GM19397 (cell line): ENCODE data around the gene POPDC2.
"Not testable (repeated sequence)": the region's sequence is repeated elsewhere in the genome, so short reads cannot be mapped to it uniquely, and the experiment has no call there.

Experiments
- ATAC-seq: cut with Tn5 transposase; IDR thresholded peaks from one replicate; pipeline ENCODE4 v1.9.1; 2021; ENCODE audit warnings: mild to moderate bottlenecking, moderate library complexity; ENCODE audit not compliant: unreplicated experiment

Gene POPDC2

GRCh38 chr3:119620899-119621298, 39.5 kb downstream of the POPDC2 start:
- no peak for ATAC-seq

- no peak for ATAC-seq
Measured at GRCh38 chr3:119619094-119619493, 41.3 kb downstream of the POPDC2 start.

- no peak for ATAC-seq
Measured at GRCh38 chr3:119616056-119616455, 44.3 kb downstream of the POPDC2 start.

GRCh38 chr3:119613872-119614271, 46.5 kb downstream of the POPDC2 start:
- no peak for ATAC-seq

GRCh38 chr3:119613201-119613600, 47.2 kb downstream of the POPDC2 start:
- no peak for ATAC-seq

GRCh38 chr3:119611664-119612063, 48.7 kb downstream of the POPDC2 start:
- ATAC-seq: no peak

- no peak for ATAC-seq
Measured at GRCh38 chr3:119609301-119609700, 51.1 kb downstream of the POPDC2 start.

GRCh38 chr3:119608405-119609000, 51.9 kb downstream of the POPDC2 start:
- no peak for ATAC-seq

- ATAC-seq: no peak
Measured at GRCh38 chr3:119604878-119605277, 55.5 kb downstream of the POPDC2 start.

- ATAC-seq: no peak
Measured at GRCh38 chr3:119602676-119603075, 57.7 kb downstream of the POPDC2 start.

GRCh38 chr3:119601154-119601553, 59.2 kb downstream of the POPDC2 start:
- no peak for ATAC-seq

GRCh38 chr3:119600732-119601131, 59.7 kb downstream of the POPDC2 start:
- ATAC-seq: peak; percentile 69

GRCh38 chr3:119599558-119600174, 60.7 kb downstream of the POPDC2 start:
- no peak for ATAC-seq

GRCh38 chr3:119598410-119599098, 61.8 kb downstream of the POPDC2 start:
- peak; percentile 34 for ATAC-seq

GRCh38 chr3:119597548-119598288, 62.7 kb downstream of the POPDC2 start, which contains the start of gene PLA1A:
PLA1A (plus strand) TSS chr3:119597885; CDS start chr3:119597914, 29 bp downstream.
- ATAC-seq: no peak

GRCh38 chr3:119596398-119596797, 64.0 kb downstream of the POPDC2 start:
- no peak for ATAC-seq

- no peak for ATAC-seq
Measured at GRCh38 chr3:119595639-119596334, 64.6 kb downstream of the POPDC2 start.

GRCh38 chr3:119594929-119595328, 65.5 kb downstream of the POPDC2 start:
- ATAC-seq: not testable (repeated sequence)

- ATAC-seq: no peak
Measured at GRCh38 chr3:119594066-119594465, 66.3 kb downstream of the POPDC2 start.

GRCh38 chr3:119592861-119593260, 67.5 kb downstream of the POPDC2 start:
- no peak for ATAC-seq
